GM23338 (cell line): ENCODE results near the gene TSHZ2. TPM values are rescaled to one million over a fixed set of nuclear protein-coding genes. Genes with fewer than 3 reads are reported as not detected.

Source experiments
- ATAC-seq: fragments of 200-7000 bp; cut with Tn5 transposase; 3 replicates; pipeline ENCODE4 v1.9.1; 2020
- DNase-seq: peaks from one replicate; pipeline ENCODE4 v3.0.0-alpha.2; 2015; ENCODE audit warnings: low spot score
- H2AFZ ChIP-seq: fragments of 200-600 bp; sonication (generic); 2 replicates; pipeline ENCODE4 v1.8.0; 2016; ENCODE audit warnings: antibody characterized with exemption, mild to moderate bottlenecking, moderate library complexity
- H3F3A ChIP-seq: fragments of 200-600 bp; sonication (generic); replicated peaks from 2 replicates; pipeline ENCODE4 v1.8.0; 2017; ENCODE audit warnings: antibody characterized with exemption, mixed run types, low read depth
- H3K27ac ChIP-seq: fragments of 200-600 bp; sonication (generic); 2 replicates; pipeline ENCODE4 v1.6.1; 2016; ENCODE audit warnings: low read depth
- H3K27me3 ChIP-seq: fragments of 200-600 bp; sonication (generic); 2 replicates; pipeline ENCODE4 v1.8.0; 2016; ENCODE audit warnings: mild to moderate bottlenecking, mixed run types, moderate library complexity; ENCODE audit not compliant: insufficient read depth
- H3K36me3 ChIP-seq: fragments of 200-600 bp; sonication (generic); 2 replicates; pipeline ENCODE4 v1.8.0; 2016; ENCODE audit warnings: mild to moderate bottlenecking; ENCODE audit not compliant: insufficient read depth
- H3K4me1 ChIP-seq: fragments of 200-600 bp; sonication (generic); 2 replicates; pipeline ENCODE4 v1.8.0; 2016; ENCODE audit warnings: mild to moderate bottlenecking, moderate library complexity; ENCODE audit not compliant: insufficient read depth
- H3K4me2 ChIP-seq: fragments of 200-600 bp; sonication (generic); 2 replicates; pipeline ENCODE4 v1.7.1; 2017; ENCODE audit warnings: mixed run types
- H3K4me3 ChIP-seq: fragments of 200-600 bp; sonication (generic); 2 replicates; pipeline ENCODE4 v1.6.1; 2016; ENCODE audit warnings: mixed run types
- H3K79me2 ChIP-seq: fragments of 200-600 bp; sonication (generic); replicated peaks from 2 replicates; pipeline ENCODE4 v1.8.0; 2017; ENCODE audit warnings: mild to moderate bottlenecking; ENCODE audit not compliant: insufficient read depth
- H3K9me2 ChIP-seq: fragments of 200-600 bp; sonication (generic); 2 replicates; pipeline ENCODE4 v1.8.0; 2017; ENCODE audit not compliant: insufficient read depth
- H4K20me1 ChIP-seq: fragments of 200-600 bp; sonication (generic); replicated peaks from 2 replicates; pipeline ENCODE4 v1.8.0; 2017; ENCODE audit warnings: mild to moderate bottlenecking; ENCODE audit not compliant: insufficient read depth
- H3K27ac Mint-ChIP-seq: 2 replicates; pipeline ENCODE4 v1.8.0; 2020; ENCODE audit warnings: inconsistent platforms, mild to moderate bottlenecking, moderate library complexity, mixed read lengths
- H3K27me3 Mint-ChIP-seq: 3 replicates; pipeline ENCODE4 v1.8.0; 2022; ENCODE audit warnings: low read depth, mild to moderate bottlenecking, moderate library complexity, mixed read lengths, inconsistent platforms; ENCODE audit not compliant: insufficient read depth, poor library complexity
- H3K36me3 Mint-ChIP-seq: 3 replicates; pipeline ENCODE4 v1.8.0; 2021; ENCODE audit warnings: low read depth, mild to moderate bottlenecking, inconsistent platforms, moderate library complexity, mixed read lengths
- H3K4me1 Mint-ChIP-seq: 3 replicates; pipeline ENCODE4 v1.8.0; 2020; ENCODE audit warnings: mild to moderate bottlenecking, inconsistent platforms, mixed read lengths
- H3K4me3 Mint-ChIP-seq: 3 replicates; pipeline ENCODE4 v1.8.0; 2021; ENCODE audit warnings: moderate library complexity, mild to moderate bottlenecking, inconsistent platforms, mixed read lengths
- H3K9me3 Mint-ChIP-seq: 3 replicates; pipeline ENCODE4 v1.8.0; 2020; ENCODE audit warnings: moderate library complexity, mild to moderate bottlenecking, inconsistent platforms, mixed read lengths
- EZH2phosphoT487 ChIP-seq: fragments of 200-600 bp; sonication (generic); IDR thresholded peaks from one replicate; pipeline ENCODE4 v1.8.1; 2018; ENCODE audit warnings: antibody characterized with exemption; ENCODE audit not compliant: unreplicated experiment
- NANOG ChIP-seq: IDR thresholded peaks from 2 replicates; pipeline ENCODE4 v1.6.1; 2016; ENCODE audit warnings: antibody characterized with exemption, borderline replicate concordance
- STAT1 ChIP-seq: IDR thresholded peaks from one replicate; pipeline ENCODE4 v1.6.1; 2016; ENCODE audit warnings: antibody characterized with exemption; ENCODE audit not compliant: unreplicated experiment
- ZNF331 ChIP-seq: fragments of 250-450 bp; sonication (Bioruptor Pico); IDR thresholded peaks from 2 replicates; pipeline ENCODE4 v1.5.0; 2020; ENCODE audit warnings: low read depth, mild to moderate bottlenecking, moderate library complexity
- polyA plus RNA-seq: library from polyadenylated mRNA; unstranded; fragments of >200 nt; fragmentation: Nextera tagmentation; extraction: Ambion mirVana; gene quantifications from 2 replicates; pipeline ENCODE4 v1.2.1, GENCODE V29; 2016
- total RNA-seq: library from RNA; depleted of rRNA; stranded (reverse); fragments of >200 nt; shearing (Covaris generic); gene quantifications from 2 replicates; pipeline ENCODE4 v1.2.3, GENCODE V29; 2014
- TF ChIP-seq, protein P1 (sequence below): IDR thresholded peaks from one replicate; pipeline ENCODE4 v1.6.1; 2018; ENCODE audit warnings: antibody characterized with exemption; ENCODE audit not compliant: unreplicated experiment
- TF ChIP-seq, protein P2 (sequence below): fragments of 250-450 bp; sonication (Bioruptor Pico); IDR thresholded peaks from 2 replicates; pipeline ENCODE4 v1.5.0; 2020; ENCODE audit warnings: mild to moderate bottlenecking, moderate library complexity
- TF ChIP-seq, protein P3 (sequence below): IDR thresholded peaks from 2 replicates; pipeline ENCODE4 v1.6.1; 2016; ENCODE audit warnings: antibody characterized with exemption
- TF ChIP-seq, protein P4 (sequence below), 2 experiments: fragments of 200-600 bp in 1 of 2; sonication (generic) in 1 of 2; conservative IDR thresholded peaks; 2 replicates each; pipeline versions ENCODE4 v1.5.1 to v1.6.1; 2016 to 2017; ENCODE audit warnings: antibody characterized with exemption in 2 of 2, low read depth in 2 of 2, mild to moderate bottlenecking in 2 of 2, moderate library complexity in 1 of 2

Gene TSHZ2
- total and polyA plus RNA-seq, 2 experiments from 2014 or later = 0.49 to 1.3 TPM

DNA sequence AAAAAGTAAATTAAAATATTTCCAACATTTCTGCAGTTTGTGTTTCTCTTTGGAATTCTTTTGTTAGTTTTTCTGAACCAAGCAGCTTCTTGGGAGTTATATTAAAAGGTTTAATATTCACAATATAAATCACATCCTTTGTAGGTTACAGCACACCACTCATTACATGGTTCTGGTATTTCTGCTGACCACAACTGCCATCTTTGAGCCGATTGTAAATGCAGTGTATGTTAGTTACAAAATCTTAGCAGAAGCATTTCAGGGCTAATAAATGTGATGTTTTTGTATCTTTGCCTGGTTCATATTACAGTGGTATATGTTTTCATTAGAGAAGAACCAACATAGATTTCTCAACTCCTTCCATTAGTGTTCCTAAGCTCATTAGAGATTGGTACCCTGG, 19.1 kb upstream of the TSHZ2 start (continued):
- TF ChIP-seq, protein P1, sequence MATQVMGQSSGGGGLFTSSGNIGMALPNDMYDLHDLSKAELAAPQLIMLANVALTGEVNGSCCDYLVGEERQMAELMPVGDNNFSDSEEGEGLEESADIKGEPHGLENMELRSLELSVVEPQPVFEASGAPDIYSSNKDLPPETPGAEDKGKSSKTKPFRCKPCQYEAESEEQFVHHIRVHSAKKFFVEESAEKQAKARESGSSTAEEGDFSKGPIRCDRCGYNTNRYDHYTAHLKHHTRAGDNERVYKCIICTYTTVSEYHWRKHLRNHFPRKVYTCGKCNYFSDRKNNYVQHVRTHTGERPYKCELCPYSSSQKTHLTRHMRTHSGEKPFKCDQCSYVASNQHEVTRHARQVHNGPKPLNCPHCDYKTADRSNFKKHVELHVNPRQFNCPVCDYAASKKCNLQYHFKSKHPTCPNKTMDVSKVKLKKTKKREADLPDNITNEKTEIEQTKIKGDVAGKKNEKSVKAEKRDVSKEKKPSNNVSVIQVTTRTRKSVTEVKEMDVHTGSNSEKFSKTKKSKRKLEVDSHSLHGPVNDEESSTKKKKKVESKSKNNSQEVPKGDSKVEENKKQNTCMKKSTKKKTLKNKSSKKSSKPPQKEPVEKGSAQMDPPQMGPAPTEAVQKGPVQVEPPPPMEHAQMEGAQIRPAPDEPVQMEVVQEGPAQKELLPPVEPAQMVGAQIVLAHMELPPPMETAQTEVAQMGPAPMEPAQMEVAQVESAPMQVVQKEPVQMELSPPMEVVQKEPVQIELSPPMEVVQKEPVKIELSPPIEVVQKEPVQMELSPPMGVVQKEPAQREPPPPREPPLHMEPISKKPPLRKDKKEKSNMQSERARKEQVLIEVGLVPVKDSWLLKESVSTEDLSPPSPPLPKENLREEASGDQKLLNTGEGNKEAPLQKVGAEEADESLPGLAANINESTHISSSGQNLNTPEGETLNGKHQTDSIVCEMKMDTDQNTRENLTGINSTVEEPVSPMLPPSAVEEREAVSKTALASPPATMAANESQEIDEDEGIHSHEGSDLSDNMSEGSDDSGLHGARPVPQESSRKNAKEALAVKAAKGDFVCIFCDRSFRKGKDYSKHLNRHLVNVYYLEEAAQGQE = no peak
- TF ChIP-seq EZH2phosphoT487 = no peak
- TF ChIP-seq ZNF331 (CRISPR knock-in tag) = no peak
- TF ChIP-seq NANOG = no peak

DNA sequence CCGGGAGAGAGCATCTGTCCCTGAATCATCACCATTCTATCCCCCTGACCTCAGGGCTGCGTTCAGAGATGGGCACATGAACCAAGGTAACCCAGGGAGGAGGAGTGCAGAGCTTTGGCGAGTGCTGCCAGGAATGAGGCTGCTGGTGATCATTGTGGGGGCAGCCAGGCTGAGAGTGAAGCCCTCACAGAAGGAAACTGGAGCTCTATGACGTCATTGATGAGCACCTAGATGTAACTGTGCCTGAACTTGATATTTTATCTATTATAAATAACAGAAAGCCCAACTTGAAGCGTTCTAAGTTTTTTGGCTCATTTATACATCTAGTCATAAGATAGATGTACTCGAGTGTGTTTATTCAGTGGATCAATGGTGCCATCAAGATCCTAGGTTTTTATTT, 17.3 kb upstream of the TSHZ2 start:
- H3K4me3 Mint-ChIP-seq = no peak overlapping the region
- Histone ChIP-seq H3K4me3 (no peak overlapping the region), H3K4me2 (no peak overlapping the region), H3K27ac (no peak overlapping the region), H4K20me1 (no peaks in the 10 kb centered on the region), H3K4me1 (no peaks in the 10 kb centered on the region), H3K27me3 (no peaks in the 10 kb centered on the region), H3F3A (no peaks in the 10 kb centered on the region), H3K9me2 (peaks cover 18% of the 10 kb centered on the region), H3K79me2 (no peaks in the 10 kb centered on the region), H2AFZ (no peak overlapping the region), H3K36me3 (no peaks in the 10 kb centered on the region)
- no peaks in the 10 kb centered on the region for H3K36me3 Mint-ChIP-seq
- DNase-seq (no peak), ATAC-seq (no peak)
- H3K9me3 Mint-ChIP-seq = no peaks in the 10 kb centered on the region; the same call in 2 of the 3 replicates
- H3K27ac Mint-ChIP-seq = no peak overlapping the region
- H3K27me3 Mint-ChIP-seq = no peaks in the 10 kb centered on the region
- H3K4me1 Mint-ChIP-seq = no peaks in the 10 kb centered on the region
- TF ChIP-seq, protein P2, sequence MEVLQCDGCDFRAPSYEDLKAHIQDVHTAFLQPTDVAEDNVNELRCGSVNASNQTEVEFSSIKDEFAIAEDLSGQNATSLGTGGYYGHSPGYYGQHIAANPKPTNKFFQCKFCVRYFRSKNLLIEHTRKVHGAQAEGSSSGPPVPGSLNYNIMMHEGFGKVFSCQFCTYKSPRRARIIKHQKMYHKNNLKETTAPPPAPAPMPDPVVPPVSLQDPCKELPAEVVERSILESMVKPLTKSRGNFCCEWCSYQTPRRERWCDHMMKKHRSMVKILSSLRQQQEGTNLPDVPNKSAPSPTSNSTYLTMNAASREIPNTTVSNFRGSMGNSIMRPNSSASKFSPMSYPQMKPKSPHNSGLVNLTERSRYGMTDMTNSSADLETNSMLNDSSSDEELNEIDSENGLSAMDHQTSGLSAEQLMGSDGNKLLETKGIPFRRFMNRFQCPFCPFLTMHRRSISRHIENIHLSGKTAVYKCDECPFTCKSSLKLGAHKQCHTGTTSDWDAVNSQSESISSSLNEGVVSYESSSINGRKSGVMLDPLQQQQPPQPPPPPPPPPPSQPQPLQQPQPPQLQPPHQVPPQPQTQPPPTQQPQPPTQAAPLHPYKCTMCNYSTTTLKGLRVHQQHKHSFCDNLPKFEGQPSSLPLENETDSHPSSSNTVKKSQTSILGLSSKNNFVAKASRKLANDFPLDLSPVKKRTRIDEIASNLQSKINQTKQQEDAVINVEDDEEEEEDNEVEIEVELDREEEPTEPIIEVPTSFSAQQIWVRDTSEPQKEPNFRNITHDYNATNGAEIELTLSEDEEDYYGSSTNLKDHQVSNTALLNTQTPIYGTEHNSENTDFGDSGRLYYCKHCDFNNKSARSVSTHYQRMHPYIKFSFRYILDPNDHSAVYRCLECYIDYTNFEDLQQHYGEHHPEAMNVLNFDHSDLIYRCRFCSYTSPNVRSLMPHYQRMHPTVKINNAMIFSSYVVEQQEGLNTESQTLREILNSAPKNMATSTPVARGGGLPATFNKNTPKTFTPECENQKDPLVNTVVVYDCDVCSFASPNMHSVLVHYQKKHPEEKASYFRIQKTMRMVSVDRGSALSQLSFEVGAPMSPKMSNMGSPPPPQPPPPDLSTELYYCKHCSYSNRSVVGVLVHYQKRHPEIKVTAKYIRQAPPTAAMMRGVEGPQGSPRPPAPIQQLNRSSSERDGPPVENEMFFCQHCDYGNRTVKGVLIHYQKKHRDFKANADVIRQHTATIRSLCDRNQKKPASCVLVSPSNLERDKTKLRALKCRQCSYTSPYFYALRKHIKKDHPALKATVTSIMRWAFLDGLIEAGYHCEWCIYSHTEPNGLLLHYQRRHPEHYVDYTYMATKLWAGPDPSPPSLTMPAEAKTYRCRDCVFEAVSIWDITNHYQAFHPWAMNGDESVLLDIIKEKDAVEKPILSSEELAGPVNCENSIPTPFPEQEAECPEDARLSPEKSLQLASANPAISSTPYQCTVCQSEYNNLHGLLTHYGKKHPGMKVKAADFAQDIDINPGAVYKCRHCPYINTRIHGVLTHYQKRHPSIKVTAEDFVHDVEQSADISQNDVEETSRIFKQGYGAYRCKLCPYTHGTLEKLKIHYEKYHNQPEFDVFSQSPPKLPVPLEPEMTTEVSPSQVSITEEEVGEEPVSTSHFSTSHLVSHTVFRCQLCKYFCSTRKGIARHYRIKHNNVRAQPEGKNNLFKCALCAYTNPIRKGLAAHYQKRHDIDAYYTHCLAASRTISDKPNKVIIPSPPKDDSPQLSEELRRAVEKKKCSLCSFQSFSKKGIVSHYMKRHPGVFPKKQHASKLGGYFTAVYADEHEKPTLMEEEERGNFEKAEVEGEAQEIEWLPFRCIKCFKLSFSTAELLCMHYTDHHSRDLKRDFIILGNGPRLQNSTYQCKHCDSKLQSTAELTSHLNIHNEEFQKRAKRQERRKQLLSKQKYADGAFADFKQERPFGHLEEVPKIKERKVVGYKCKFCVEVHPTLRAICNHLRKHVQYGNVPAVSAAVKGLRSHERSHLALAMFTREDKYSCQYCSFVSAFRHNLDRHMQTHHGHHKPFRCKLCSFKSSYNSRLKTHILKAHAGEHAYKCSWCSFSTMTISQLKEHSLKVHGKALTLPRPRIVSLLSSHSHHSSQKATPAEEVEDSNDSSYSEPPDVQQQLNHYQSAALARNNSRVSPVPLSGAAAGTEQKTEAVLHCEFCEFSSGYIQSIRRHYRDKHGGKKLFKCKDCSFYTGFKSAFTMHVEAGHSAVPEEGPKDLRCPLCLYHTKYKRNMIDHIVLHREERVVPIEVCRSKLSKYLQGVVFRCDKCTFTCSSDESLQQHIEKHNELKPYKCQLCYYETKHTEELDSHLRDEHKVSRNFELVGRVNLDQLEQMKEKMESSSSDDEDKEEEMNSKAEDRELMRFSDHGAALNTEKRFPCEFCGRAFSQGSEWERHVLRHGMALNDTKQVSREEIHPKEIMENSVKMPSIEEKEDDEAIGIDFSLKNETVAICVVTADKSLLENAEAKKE (CRISPR knock-in tag) = no peak
- no peak for TF ChIP-seq NANOG
- TF ChIP-seq, protein P3, sequence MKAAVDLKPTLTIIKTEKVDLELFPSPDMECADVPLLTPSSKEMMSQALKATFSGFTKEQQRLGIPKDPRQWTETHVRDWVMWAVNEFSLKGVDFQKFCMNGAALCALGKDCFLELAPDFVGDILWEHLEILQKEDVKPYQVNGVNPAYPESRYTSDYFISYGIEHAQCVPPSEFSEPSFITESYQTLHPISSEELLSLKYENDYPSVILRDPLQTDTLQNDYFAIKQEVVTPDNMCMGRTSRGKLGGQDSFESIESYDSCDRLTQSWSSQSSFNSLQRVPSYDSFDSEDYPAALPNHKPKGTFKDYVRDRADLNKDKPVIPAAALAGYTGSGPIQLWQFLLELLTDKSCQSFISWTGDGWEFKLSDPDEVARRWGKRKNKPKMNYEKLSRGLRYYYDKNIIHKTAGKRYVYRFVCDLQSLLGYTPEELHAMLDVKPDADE = no peak
- TF ChIP-seq, protein P1 = no peak
- no peak for TF ChIP-seq EZH2phosphoT487
- TF ChIP-seq, protein P4, sequence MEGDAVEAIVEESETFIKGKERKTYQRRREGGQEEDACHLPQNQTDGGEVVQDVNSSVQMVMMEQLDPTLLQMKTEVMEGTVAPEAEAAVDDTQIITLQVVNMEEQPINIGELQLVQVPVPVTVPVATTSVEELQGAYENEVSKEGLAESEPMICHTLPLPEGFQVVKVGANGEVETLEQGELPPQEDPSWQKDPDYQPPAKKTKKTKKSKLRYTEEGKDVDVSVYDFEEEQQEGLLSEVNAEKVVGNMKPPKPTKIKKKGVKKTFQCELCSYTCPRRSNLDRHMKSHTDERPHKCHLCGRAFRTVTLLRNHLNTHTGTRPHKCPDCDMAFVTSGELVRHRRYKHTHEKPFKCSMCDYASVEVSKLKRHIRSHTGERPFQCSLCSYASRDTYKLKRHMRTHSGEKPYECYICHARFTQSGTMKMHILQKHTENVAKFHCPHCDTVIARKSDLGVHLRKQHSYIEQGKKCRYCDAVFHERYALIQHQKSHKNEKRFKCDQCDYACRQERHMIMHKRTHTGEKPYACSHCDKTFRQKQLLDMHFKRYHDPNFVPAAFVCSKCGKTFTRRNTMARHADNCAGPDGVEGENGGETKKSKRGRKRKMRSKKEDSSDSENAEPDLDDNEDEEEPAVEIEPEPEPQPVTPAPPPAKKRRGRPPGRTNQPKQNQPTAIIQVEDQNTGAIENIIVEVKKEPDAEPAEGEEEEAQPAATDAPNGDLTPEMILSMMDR (conservative IDR thresholded peaks at IDR 0.05; ENCODE audit: low read depth in 2 of 2) = no peak
- no peak for TF ChIP-seq STAT1
